Fibroblast of lung (primary cell): ENCODE data around the gene TMEM240. TPM values are rescaled to one million over a fixed set of nuclear protein-coding genes. Genes with fewer than 3 reads are reported as not detected.

Source experiments
- DNase-seq, 2 donors: peaks; one replicate each; pipeline versions ENCODE4 v3.0.0 to v3.0.0-alpha.2; 2010; ENCODE audit warnings: low read depth in 2 of 2
- H2AFZ ChIP-seq: 2 replicates; pipeline ENCODE4 v1.5.1; 2012; ENCODE audit warnings: low read length, control low read depth, inconsistent platforms
- H3K27ac ChIP-seq: 2 replicates; pipeline ENCODE4 v1.5.1; 2011; ENCODE audit warnings: low read length, control low read depth; ENCODE audit not compliant: insufficient read depth
- H3K27me3 ChIP-seq: 2 replicates; pipeline ENCODE4 v1.5.1; 2011; ENCODE audit warnings: mild to moderate bottlenecking, low read length; ENCODE audit not compliant: control insufficient read depth, insufficient read depth
- H3K36me3 ChIP-seq: 2 replicates; pipeline ENCODE4 v1.5.1; 2011; ENCODE audit warnings: low read length; ENCODE audit not compliant: control insufficient read depth, insufficient read depth
- H3K4me1 ChIP-seq: 2 replicates; pipeline ENCODE4 v1.5.1; 2011; ENCODE audit warnings: low read length; ENCODE audit not compliant: control insufficient read depth, insufficient read depth; ENCODE audit errors: extremely low read depth
- H3K4me2 ChIP-seq: 2 replicates; pipeline ENCODE4 v1.5.1; 2011; ENCODE audit warnings: low read length, control low read depth; ENCODE audit not compliant: insufficient read depth; ENCODE audit errors: extremely low read depth
- H3K4me3 ChIP-seq, 4 experiments: fragments of 200-600 bp in 1 of 4; sonication (generic) in 1 of 4; replicated peaks in 1 of 4; 2 replicates each; pipeline ENCODE4 v1.5.1; 2011 to 2016; ENCODE audit warnings: low read length in 4 of 4, low read depth in 3 of 4, mild to moderate bottlenecking in 3 of 4, control low read depth in 2 of 4, inconsistent platforms in 1 of 4, mixed read lengths in 1 of 4; ENCODE audit not compliant: insufficient read depth in 1 of 4; ENCODE audit errors: control extremely low read depth in 1 of 4
- H3K79me2 ChIP-seq: 2 replicates; pipeline ENCODE4 v1.5.1; 2012; ENCODE audit warnings: mild to moderate bottlenecking, low read length, inconsistent platforms; ENCODE audit not compliant: control insufficient read depth, insufficient read depth
- H3K9ac ChIP-seq: 2 replicates; pipeline ENCODE4 v1.5.1; 2011; ENCODE audit warnings: mild to moderate bottlenecking, low read length, control low read depth; ENCODE audit not compliant: insufficient read depth
- H3K9me3 ChIP-seq: 2 replicates; pipeline ENCODE4 v1.5.1; 2012; ENCODE audit warnings: low read depth, low read length; ENCODE audit not compliant: control insufficient read depth, insufficient read depth
- H4K20me1 ChIP-seq: 2 replicates; pipeline ENCODE4 v1.5.1; 2011; ENCODE audit warnings: low read length; ENCODE audit not compliant: control insufficient read depth, insufficient read depth; ENCODE audit errors: extremely low read depth
- CTCF ChIP-seq, 2 donors: IDR thresholded peaks in 1 of 2; conservative IDR thresholded peaks in 1 of 2; 1 replicate in 1 of 2; 2 replicates in 1 of 2; pipeline ENCODE4 v1.5.1; 2011 to 2012; ENCODE audit warnings: low read length in 2 of 2, control low read depth in 1 of 2, inconsistent platforms in 1 of 2, low read depth in 1 of 2, mild to moderate bottlenecking in 1 of 2
- EZH2 ChIP-seq: IDR thresholded peaks from 2 replicates; pipeline ENCODE4 v1.5.1; 2012; ENCODE audit warnings: low read length, control low read depth, mild to moderate bottlenecking; ENCODE audit errors: missing control alignments
- polyA plus RNA-seq, 2 donors: library from polyadenylated mRNA; depleted of rRNA in 1 of 2; stranded (reverse) in 1 of 2; unstranded in 1 of 2; fragments of >200 nt; gene quantifications; 2 replicates each; pipeline ENCODE4 v1.2.1, GENCODE V29; 2011 to 2012; ENCODE audit warnings: missing spikeins in 1 of 2
- total RNA-seq: library from RNA; depleted of rRNA; stranded (reverse); fragments of >200 nt; gene quantifications from 2 replicates; pipeline ENCODE4 v1.2.1, GENCODE V29; 2014

Gene TMEM240
- total and polyA plus RNA-seq, 2 donors (not counting 1 experiment from before 2014, with no cell fraction given): 1.4 to 5.4 TPM

- H2AFZ ChIP-seq: no peak overlapping the region
- peaks cover 27% of the 10 kb centered on the region for H3K36me3 ChIP-seq
Observed at GRCh38 chr1:1541956-1542765, 1.7 kb upstream of the TMEM240 start.

GRCh38 chr1:1540818-1541628 is 599 bp upstream of the TMEM240 start:
- no peak for TF ChIP-seq EZH2
- no peak for TF ChIP-seq CTCF (conservative IDR thresholded peaks at IDR 0.05 in 1 of 2, IDR thresholded peaks at IDR 0.05 in 1 of 2; ENCODE audit: low read depth in 1 of 2, low read length in 2 of 2)
- peaks cover 26% of the 10 kb centered on the region for H3K79me2 ChIP-seq
- peak overlapping the region; percentile 68 for H3K4me2 ChIP-seq
- H3K27me3 ChIP-seq: no peaks in the 10 kb centered on the region
- H3K4me3 ChIP-seq: peak overlapping the region in 3 of 4 experiments; percentile 26 to 66 (median 28)
- DNase-seq: no peak
- peaks cover 7% of the 10 kb centered on the region for H3K4me1 ChIP-seq
- H3K9ac ChIP-seq: peak overlapping the region; percentile 44
- no peaks in the 10 kb centered on the region for H3K9me3 ChIP-seq
- H2AFZ ChIP-seq: no peak overlapping the region
- H3K36me3 ChIP-seq: peaks cover 26% of the 10 kb centered on the region
- peak overlapping the region; percentile 63 for H3K27ac ChIP-seq
- H4K20me1 ChIP-seq: peaks cover 3% of the 10 kb centered on the region

More at GRCh38 chr1:1541956-1542765, 1.7 kb upstream of the TMEM240 start:
- no peak for DNase-seq
- Histone ChIP-seq H3K79me2 (peaks cover 24% of the 10 kb centered on the region), H4K20me1 (peaks cover 3% of the 10 kb centered on the region), H3K9me3 (no peaks in the 10 kb centered on the region), H3K4me1 (peaks cover 7% of the 10 kb centered on the region), H3K27me3 (no peaks in the 10 kb centered on the region), H3K27ac (no peak overlapping the region), H3K4me2 (no peak overlapping the region), H3K4me3 (no peak overlapping the region), H3K9ac (no peak overlapping the region)
- no peak for TF ChIP-seq CTCF (conservative IDR thresholded peaks at IDR 0.05 in 1 of 2, IDR thresholded peaks at IDR 0.05 in 1 of 2; ENCODE audit: low read depth in 1 of 2, low read length in 2 of 2)
- TF ChIP-seq EZH2: no peak
